ENCODE results near the gene FSD1.
"Not testable (repeated sequence)": the region's sequence is repeated elsewhere in the genome, so short reads cannot be mapped to it uniquely, and the experiment has no call there.

Gene FSD1

DNA sequence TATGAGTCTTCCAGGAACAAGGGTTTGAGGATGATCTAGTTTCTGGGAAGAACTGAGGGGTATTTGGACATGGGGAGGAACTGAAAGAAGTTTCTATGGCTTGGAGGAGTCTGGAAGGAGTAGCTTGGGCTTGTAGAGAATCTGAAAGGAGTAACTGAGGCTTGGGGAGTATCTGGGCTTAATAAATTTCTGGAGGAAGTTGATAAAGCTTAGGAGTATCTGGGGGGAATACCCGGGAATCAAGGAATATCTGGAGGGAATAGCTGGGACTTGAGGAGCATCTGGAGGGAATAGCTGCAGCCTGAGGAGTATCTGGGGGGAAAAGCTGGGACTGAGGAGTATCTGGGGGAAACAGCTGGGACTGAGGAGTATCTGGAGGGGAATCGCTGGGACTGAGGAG is 16.0 kb downstream of the FSD1 start:
- no peak for DNase-seq

DNA sequence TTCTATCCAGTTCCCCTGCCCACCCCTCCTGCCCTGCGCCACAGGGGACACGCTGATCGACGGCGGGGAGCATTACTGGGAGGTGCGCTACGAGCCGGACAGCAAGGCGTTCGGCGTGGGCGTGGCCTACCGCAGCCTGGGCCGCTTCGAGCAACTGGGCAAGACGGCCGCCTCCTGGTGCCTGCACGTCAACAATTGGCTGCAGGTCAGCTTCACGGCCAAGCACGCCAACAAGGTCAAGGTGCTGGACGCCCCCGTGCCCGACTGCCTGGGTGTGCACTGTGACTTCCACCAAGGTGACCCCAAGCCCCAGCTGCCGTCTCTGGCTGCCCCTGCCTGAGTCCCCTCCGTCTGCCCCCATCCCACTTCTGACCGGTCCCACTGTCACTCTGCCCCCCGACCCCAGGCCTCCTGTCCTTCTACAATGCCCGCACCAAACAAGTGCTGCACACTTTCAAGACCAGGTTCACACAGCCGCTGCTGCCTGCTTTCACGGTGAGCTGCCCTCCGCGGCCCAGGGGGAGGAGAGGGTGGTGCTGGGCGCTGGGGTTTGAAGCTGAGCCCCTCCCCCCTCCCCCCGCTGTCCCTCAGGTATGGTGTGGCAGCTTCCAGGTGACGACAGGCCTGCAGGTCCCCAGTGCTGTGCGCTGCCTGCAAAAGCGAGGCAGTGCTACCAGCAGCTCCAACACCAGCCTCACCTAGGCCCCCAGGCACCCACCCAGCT is 18.7 kb downstream of the FSD1 start:
- DNase-seq: no peak

DNA sequence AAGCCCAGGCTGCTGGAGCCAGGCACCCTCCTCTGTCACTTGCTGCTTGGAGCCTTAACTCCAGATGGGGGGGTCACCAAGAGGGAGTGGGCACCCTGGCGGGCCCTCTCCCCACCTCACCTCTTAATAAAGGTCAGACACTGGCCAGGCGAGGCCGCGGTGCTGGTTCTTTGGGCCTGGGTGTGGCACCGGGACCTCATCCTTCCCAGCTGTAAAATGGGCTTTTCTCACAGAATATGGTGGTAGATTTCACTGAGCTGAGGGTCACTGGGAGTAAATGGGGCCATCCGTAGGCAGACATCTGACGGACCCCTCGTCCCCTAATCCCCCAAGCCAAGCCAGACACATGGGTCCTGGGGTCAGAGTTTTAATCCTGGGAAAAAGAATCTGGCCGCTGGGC is 19.3 kb downstream of the FSD1 start:
- DNase-seq: no peak

DNA sequence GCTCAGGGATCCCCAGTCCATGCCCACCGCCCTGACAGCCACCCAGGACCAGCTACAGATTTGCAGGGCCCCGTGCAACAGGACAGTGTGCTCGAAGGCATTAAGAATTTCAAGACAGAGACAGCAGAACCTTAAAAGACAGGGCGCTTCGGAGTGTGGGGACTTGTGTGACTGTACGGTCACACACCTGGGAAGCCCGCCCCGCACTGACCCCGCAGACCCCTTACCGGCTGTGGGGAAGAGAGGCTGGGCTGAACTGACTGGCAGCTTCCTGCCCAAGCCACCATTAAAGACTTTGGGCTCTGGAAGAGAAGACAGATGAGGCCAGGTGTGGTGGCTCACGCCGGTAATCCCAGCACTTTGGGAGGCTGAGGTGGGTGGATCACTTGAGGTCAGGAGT is 19.8 kb downstream of the FSD1 start:
- DNase-seq: no peak

- no peak for DNase-seq
Measured at GRCh38 chr19:4326215-4326836, 21.9 kb downstream of the FSD1 start.

DNA sequence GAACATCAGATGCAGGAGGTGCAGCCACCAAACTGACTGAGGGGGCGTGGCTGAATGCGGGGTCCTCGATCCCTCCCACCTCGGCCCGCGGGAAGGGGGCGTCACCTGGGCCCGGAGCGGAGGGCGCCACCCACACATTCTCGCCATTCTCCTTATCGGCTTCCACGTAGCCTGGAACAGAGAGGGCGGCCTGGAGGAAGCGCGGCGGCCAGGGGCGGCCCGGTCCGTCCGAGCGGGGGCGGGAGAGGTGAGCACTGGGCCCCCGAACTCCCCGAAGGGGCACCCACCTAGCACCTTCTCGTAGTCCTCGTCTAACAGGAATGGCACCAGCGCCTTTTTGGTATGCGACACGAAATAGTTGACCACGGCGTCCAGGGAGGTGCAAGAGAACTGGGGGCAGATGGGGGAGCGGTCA is 22.4 kb downstream of the FSD1 start:
- no peak for DNase-seq

- peak; percentile 48 to 64 for DNase-seq
Measured at GRCh38 chr19:4327252-4327876, 23.0 kb downstream of the FSD1 start.

GRCh38 chr19:4327877-4328242 is 23.5 kb downstream of the FSD1 start:
- DNase-seq: no peak

- DNase-seq: peak; percentile 86 to 92
Measured at GRCh38 chr19:4328243-4328990, 24.0 kb downstream of the FSD1 start.

GRCh38 chr19:4328991-4329681 is 24.7 kb downstream of the FSD1 start:
- not testable (repeated sequence) for DNase-seq

GRCh38 chr19:4329858-4330257 is 25.5 kb downstream of the FSD1 start:
- no peak for DNase-seq

DNA sequence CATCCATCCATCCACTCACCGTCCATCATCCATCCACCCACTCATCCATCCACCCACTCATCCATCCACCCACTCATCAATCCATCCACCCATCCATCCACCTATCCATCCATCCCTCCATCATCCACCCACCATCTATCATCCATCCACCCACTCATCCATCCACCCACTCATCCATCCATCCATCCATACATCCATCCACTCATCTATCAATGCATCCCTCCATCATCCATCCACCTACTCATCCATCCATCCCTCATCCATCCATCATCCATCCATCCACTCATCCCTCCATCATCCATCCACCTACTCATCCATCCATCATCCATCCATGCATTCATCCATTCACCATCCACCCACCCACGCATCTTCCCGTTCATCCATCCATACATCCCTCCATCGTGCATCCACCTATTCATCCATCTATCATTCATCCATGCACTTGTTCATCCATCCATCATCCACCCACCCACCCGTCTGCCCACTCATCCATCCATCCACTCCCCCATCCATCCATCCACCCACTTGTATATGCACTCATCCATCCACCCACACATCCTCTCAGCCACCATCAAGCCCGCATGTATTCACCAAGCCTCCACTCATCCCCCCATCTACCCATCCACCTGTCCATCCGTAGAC is 30.7 kb downstream of the FSD1 start:
- no peak for DNase-seq

DNA sequence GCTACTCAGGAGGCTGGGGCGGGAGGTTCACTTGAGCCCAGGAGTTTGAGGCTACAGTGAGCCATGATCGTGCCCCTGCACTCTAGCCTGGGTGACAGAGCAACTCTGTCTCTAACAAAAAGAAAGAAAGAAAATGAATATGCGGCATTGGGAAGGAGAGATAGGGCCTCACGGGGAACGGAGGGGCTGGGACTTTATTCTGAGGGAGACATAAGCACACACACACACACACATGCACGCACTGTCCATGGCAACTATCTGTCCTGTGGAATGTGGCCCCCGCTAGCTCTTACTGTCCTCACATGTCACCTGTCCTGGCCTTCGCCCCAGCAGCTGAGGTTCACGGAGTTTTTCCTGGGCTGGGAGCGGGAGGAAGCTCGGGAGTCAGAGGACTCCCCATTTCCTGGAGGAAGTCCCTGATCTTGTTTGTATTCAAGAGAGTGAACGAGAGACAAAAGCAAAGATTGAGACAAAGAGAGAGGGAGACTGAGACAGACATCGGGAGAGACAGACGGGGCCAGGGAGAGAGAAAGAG is 33.6 kb downstream of the FSD1 start:
- no peak for DNase-seq

- no peak for DNase-seq
Measured at GRCh38 chr19:4338441-4339355, 34.3 kb downstream of the FSD1 start, which contains the start of gene STAP2. TSS of gene STAP2 (minus strand) at chr19:4338827. CDS start at chr19:4338753, 74 bp downstream.

DNA sequence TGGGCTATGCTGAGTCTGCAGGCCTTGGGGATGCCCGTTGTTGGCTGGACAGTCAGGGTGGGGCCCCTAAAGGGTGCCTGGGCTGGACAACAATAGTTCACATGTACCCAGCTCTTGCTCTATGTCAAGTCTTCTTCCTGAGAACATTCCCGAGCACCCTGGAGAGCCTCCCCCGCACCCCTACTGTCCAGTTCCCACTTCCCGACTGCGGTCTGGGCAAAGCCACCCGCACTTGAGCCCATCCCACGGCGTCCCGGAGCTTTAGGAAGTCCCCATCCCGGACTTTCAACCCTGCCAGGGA is 37.9 kb downstream of the FSD1 start:
- DNase-seq: no peak

DNA sequence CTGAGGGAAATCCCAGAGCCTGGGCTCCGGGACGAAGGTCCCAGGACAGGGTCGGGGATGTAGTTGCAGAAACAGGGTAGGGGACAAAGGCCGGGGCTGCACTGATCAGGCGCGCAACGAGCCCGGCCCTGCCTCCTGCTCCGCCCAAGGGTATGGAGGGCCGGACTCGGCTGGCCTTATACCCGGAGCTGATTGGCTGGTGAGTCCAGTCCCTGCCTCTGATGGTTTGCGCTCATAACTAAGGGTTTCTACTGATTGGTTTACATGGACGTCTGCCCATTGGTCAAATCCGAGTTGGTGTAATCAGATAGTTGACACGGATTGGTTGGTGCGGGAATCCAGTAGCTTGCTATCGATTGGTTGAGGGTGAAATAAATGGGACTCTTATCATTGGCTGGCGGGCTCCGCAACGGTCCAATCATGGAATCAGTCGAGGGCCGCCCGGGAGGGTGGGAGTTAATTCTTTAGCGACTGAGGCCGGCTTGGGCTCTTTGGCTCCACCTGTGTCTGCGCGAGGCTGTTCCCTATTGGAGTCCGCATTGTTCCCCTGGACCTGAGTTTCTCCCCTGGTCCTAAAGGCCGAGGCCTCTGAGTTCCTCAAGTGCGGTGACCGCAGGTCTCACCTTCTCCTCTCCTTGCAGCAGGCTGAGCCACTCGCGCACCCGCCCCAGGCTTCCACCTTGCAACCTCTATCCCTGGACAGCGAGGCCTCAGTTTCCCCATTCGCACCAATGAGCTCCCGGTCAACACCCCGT is 38.4 kb downstream of the FSD1 start:
- DNase-seq: peak; percentile 97

DNA sequence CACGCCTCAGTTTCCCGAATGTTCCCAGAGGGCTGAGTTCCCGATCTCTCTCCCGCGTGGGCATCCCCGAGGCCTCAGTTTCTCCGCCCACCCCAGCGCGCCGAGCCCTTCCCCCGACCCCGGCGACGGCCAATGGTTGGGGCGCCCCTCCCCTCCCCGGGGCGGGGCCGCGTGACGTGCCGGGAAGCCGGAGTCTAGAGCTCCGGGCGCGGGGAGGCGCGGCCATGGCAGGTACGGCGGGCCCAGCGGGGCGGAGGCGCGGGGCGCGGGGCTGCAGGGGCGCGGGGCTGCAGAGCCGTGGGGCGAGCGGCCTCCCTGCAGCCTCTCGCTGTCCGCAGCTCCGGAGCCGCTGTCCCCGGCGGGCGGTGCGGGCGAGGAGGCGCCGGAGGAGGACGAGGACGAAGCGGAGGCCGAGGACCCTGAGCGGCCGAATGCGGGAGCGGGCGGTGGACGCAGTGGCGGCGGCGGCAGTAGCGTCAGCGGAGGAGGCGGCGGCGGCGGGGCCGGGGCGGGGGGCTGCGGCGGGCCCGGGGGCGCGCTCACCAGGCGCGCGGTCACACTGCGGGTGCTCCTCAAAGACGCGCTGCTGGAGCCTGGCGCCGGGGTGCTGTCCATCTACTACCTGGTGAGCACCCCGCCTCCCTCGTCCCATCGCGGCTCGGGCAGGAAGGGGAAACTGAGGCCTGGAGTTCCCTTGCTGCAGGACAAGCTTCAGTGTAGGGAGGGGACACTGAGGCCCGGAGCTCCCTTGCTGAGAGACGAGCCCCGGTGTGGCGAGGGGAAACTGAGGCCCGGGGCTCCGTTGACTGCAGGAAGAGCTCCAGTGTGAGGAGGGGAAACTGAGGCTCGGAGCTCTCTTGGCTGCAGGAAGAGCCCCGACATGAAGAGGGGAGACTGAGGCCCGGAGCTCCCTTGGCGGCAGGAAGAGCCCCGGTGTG is 39.2 kb downstream of the FSD1 start, which contains the start of gene MPND:
TSS of gene MPND (plus strand) at position 193 of the 938 bp plus-strand sequence. CDS start at position 225, 32 bp downstream.
- DNase-seq: peak; percentile 50 to 80

DNA sequence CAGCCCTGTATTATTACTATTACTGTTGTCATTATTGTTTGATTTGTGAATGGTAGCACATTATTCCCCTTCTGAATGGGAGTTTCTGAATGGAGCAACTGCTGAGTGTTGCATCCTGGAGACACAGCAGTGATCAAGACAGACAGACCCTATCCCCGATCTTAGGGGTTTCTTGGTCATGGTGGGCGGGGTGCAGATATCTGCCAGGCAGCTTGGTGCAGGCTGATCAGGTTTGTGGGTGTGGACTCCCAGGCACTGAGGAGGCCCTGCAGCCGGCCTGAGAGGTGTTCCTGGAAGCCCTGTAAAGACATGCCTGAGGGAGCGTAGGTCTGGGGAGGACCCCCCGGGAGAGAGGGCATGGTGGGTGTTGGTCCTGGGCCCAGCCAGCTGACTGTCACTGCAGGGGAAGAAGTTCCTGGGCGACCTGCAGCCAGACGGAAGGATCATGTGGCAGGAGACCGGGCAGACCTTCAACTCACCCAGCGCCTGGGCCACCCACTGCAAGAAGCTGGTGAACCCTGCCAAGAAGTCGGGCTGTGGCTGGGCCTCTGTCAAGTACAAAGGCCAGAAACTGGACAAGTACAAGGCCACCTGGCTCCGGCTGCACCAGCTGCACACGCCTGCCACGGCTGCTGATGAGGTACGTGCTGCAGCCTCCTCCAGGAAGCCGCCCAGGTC is 41.1 kb downstream of the FSD1 start:
- DNase-seq: no peak

DNA sequence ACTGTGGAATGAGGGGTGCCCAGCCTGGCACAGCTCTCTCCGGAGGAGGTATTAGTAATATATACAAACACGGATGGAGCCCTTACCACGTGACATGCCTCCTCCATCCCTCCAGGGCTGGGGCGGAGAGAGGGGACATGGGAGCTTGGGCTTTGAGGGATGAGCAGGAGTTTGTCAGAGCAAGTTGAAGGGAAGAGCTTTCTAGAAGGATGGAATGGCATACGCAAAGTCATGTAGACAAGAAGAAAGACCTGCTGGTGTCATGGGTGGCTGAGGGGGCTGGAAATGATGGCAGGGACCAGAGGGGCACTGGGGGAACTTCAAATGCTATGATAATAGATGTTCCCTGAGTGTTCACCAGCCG is 41.6 kb downstream of the FSD1 start:
- DNase-seq: no peak

Data from NCI-H1930 (cell line).